Mucosa of descending colon (tissue), 3 donors: ENCODE measurements around the gene WNT6. TPM values are rescaled to one million over a fixed set of nuclear protein-coding genes. Genes with fewer than 3 reads are reported as not detected.

Experiments used
- ATAC-seq: fragments of 200-7000 bp; cut with Tn5 transposase; one replicate; pipeline ENCODE4 v1.9.1; 2020; ENCODE audit warnings: mild to moderate bottlenecking, moderate library complexity
- DNase-seq, 3 donors: peaks; one replicate each; pipeline ENCODE4 v3.0.0-alpha.2; 2020
- H3K36me3 ChIP-seq: fragments of 200-600 bp; one replicate; pipeline ENCODE4 v1.8.0; 2021; ENCODE audit warnings: low read depth, mild to moderate bottlenecking
- H3K4me1 ChIP-seq: fragments of 200-600 bp; one replicate; pipeline ENCODE4 v1.8.0; 2021; ENCODE audit warnings: low read depth, mild to moderate bottlenecking
- H3K4me3 ChIP-seq: fragments of 200-600 bp; one replicate; pipeline ENCODE4 v1.8.0; 2021; ENCODE audit warnings: mild to moderate bottlenecking
- H3K9me3 ChIP-seq: fragments of 200-600 bp; one replicate; pipeline ENCODE4 v1.8.0; 2021; ENCODE audit warnings: mild to moderate bottlenecking
- intact Hi-C, 2 donors: fragments of 100-400 bp; cut with DNase I in 1 of 2; cut with micrococcal nuclease in 1 of 2; formaldehyde crosslinking; loops; one replicate each; pipeline versions ENCODE4 v1.11.0 to v1.11.1; 2022; cut with DNase I, micrococcal nuclease
- total RNA-seq, 3 donors: library from RNA; stranded (reverse); fragmentation: NEBNext Ultra II Directional in 2 of 3; extraction: Animal tissue kit (Norgen Biotek cat#: 25700) in 2 of 3; gene quantifications; one replicate each; pipeline versions ENCODE4 v1.2.1 to v1.2.4, GENCODE V29; 2021 to 2023
- TF ChIP-seq, protein P1 (sequence below): fragments of 200-600 bp; IDR thresholded peaks from one replicate; pipeline ENCODE4 v1.8.0; 2022; ENCODE audit warnings: antibody characterized with exemption, mild to moderate bottlenecking
- donor health status: DM: no; HTN: no; CAD: no; lungs with moderate emphysema.
- donor health status: DM: no; HTN: no; CAD: no.
- donor health status: DM: no; HTN: yes; CAD: no.

Gene WNT6
- total RNA-seq, 3 donors from 2014 or later, result 0.39 to 5.7 (median 0.41) TPM

DNA sequence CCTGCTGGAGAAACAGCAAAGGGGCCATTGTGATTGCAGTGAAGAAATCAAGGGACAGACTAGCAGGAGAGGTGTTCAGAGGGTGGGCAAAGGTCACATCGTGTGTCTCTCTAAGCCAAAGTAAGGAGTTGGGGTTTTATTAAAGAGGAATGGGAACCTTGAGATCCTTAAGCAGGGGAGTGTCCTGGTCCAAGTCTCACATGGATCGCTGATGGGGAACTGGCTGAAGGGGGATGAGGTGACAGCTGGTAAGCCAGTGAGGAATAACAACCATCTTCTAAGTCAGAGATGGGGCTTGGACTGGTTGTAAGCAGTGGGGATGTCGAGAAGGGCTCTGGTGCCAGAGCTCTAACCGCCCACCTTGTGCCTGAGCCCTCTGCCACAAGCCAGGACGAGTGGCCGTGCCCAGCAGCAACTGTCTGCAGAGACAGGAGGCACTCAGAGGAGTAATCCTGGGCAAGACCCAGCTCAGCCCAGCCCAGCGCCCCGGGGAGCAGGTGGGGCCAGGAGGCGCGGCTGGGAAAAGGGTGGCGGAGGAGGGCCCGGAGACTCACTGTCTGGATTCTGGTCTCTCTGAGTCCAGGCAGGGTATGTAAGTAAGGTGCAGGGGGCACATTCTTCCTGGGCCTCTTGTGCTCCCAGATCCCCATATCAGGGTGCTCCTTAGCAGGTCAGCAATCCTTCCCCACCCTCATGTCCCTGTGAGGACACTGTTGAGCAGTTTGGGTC, 34.7 kb downstream of the WNT6 start:
- Histone ChIP-seq H3K9me3 (no peaks in the 10 kb centered on the region), H3K4me3 (no peak overlapping the region), H3K36me3 (no peaks in the 10 kb centered on the region), H3K4me1 (peaks cover 28% of the 10 kb centered on the region)
- ATAC-seq (no peak), DNase-seq (no peak)
- TF ChIP-seq, protein P1, sequence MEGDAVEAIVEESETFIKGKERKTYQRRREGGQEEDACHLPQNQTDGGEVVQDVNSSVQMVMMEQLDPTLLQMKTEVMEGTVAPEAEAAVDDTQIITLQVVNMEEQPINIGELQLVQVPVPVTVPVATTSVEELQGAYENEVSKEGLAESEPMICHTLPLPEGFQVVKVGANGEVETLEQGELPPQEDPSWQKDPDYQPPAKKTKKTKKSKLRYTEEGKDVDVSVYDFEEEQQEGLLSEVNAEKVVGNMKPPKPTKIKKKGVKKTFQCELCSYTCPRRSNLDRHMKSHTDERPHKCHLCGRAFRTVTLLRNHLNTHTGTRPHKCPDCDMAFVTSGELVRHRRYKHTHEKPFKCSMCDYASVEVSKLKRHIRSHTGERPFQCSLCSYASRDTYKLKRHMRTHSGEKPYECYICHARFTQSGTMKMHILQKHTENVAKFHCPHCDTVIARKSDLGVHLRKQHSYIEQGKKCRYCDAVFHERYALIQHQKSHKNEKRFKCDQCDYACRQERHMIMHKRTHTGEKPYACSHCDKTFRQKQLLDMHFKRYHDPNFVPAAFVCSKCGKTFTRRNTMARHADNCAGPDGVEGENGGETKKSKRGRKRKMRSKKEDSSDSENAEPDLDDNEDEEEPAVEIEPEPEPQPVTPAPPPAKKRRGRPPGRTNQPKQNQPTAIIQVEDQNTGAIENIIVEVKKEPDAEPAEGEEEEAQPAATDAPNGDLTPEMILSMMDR, result no peak
- intact Hi-C loops, result no loop called here

DNA sequence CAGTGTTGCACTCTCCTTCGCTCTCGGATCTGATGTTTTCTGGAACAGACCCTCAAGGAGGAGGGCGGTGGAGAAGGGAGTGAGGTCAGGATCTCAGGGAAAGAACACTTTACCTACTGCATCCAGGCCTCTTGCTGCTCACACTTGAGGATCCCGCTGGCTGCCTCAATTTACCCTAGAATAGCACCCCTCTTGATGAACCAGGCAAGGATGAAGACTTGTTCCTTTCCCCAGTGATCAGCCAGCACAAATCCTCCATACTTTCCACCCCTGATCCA, 35.2 kb downstream of the WNT6 start:
- ATAC-seq, result no peak
- intact Hi-C loops, result no loop called here
- Histone ChIP-seq H3K36me3 (no peaks in the 10 kb centered on the region), H3K4me1 (peaks cover 28% of the 10 kb centered on the region), H3K4me3 (no peak overlapping the region), H3K9me3 (no peaks in the 10 kb centered on the region)
- TF ChIP-seq, protein P1, result no peak
- no peak for DNase-seq

DNA sequence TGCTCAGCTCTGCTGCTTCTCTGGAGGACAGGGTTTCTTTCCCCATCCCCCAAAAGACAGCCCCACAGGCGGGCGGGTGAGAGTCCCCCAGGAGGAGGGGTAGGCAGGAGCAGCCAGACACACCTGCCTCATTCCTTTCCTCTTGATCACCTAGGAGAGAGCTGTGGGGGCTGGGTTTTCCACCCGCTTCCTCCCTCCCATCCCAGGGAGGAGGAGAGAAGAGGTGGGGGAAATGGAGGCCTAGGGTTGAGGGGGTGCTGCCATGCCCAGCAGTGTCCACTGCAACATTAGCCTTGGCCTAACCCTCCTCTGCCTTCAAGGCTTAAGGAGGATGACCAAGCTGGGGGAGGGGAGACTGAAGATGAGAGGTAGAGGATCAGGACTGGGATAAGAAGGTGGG, 35.7 kb downstream of the WNT6 start:
- no peaks in the 10 kb centered on the region for H3K9me3 ChIP-seq
- peaks cover 28% of the 10 kb centered on the region for H3K4me1 ChIP-seq
- no peak overlapping the region for H3K4me3 ChIP-seq
- TF ChIP-seq, protein P1, result no peak
- intact Hi-C loops, result no loop called here
- H3K36me3 ChIP-seq, result no peaks in the 10 kb centered on the region
- ATAC-seq (no peak), DNase-seq (no peak)

DNA sequence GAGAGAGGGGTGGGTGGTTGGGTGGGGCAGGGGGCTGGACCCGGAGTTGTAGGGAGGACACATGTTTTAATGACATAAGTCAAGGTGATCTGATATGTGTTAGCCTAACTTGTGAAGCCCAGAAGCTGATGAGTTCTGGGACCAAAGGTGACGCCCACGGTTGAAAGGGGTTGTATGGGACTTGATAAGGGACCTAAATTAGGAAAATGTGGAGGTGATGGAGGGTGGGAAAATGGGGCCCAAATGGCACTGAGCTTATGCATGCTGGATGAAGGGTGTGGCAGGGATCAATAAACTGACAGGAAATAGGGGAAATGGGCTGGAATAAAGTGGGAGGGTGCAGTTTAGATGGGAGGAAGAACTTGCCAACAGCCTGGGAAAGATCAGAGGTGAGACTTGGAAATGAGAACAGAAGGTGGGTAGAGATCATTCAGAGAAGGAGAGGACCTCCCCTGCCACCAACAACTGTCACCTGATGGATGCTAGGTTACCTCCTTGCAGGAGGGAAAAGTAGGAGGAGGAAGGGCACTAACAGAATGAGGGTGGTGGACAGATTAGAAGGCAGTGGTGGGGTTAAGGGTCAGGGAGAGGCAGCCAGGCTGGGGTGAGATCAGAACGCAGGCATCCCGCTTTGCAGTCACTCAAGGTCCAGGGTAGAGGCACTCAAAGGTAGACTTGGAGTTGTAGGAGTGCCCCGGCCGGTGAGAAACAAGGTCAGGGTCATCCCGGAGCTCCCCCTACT, 36.3 kb downstream of the WNT6 start:
- TF ChIP-seq, protein P1, result no peak
- no peaks in the 10 kb centered on the region for H3K9me3 ChIP-seq
- intact Hi-C loops, result no loop called here
- DNase-seq (no peak), ATAC-seq (no peak)
- H3K4me3 ChIP-seq, result no peak overlapping the region
- no peaks in the 10 kb centered on the region for H3K36me3 ChIP-seq
- H3K4me1 ChIP-seq, result peaks cover 28% of the 10 kb centered on the region

DNA sequence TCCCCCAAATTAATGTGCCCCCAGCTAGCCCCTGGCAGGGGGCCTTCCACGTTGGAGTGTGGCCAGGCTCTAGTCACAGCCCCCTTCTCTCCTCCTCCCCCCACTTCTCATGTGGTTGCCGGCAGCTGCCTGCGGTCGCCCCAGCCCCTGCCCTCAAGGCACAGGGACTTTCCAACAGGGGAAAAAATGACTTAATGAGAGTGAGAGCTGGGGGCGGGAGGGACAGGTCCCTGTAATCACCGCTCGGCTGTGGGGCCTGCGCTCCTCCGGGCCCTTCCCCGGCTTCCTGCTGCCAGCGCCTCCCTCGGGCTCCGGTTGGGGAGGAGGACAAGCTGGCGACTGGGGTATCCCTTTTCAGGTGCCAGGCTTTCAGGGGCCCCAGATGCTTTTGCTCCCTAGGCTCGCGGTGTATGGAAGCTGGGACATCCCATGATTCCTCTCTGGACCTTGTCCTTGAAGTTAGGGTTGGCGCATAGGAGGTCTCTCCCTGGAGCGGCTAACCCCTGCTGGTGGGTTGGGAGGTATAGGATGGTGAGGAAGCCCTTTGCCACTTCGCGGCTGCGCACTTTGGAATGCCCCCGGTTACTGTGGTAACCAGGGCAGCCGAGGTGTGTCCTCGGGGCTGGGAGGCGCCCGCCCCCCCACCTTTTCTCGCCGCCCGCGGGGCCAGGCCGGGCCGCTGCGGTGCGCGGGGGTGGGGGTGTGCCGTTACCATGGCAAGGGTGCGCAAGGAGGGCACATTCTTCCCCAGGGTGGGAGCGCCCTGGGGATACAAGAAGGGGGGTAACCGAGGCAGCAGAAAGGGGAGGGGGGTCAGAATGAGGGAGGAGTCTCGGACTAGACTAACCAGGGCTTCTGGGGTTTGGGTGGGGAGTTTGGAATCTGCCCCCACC, 37.1 kb downstream of the WNT6 start:
- Histone ChIP-seq H3K4me3 (no peak overlapping the region), H3K4me1 (peaks cover 28% of the 10 kb centered on the region), H3K9me3 (no peaks in the 10 kb centered on the region), H3K36me3 (no peaks in the 10 kb centered on the region)
- DNase-seq (peak; percentile 49 to 75 (median 57)), ATAC-seq (peak; percentile 43)
- intact Hi-C loops, result no loop called here
- TF ChIP-seq, protein P1, result no peak
